ENCODE measurements around the gene VEZF1.

VEZF1 gene

GRCh38 chr17:57927048-57927723 is 60.9 kb downstream of the VEZF1 start:
- no peak for DNase-seq

GRCh38 chr17:57926723-57927047 is 61.4 kb downstream of the VEZF1 start:
- DNase-seq = no peak

GRCh38 chr17:57925361-57925990 is 62.6 kb downstream of the VEZF1 start:
- DNase-seq = no peak

DNA sequence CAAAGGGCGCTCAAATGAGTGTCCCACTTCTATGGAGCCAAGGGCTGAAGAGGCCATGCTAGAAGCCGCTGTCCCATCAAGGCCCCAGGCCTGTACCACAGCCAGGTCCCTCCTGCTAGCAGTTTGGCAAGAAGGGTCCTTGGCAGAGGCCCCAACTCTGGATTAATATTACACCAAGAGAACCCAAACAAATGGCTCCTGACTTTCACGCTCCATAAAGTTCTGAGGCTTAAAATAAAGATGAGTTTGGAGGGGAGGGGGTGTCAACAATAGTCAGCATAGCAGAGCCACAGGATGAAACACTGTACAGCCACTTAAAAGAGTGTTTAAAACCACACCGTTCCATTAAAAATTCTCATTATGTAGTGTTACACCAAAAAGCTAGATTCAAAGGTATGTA is 63.4 kb downstream of the VEZF1 start:
- DNase-seq = no peak

All from GDM1 (cell line).